HEK293 (cell line): Measurements from ENCODE around the gene KCNMA1.

Source experiments
- CTCF ChIA-PET: fragments of 350-600 bp; formaldehyde crosslinking; extraction: SDS; loops from one replicate; lab custom pipeline; 2021; ENCODE audit warnings: antibody characterized with exemption; lab: Yijun Ruan, JAX
- POLR2A ChIA-PET: fragments of 300-600 bp; formaldehyde crosslinking; extraction: SDS; loops from one replicate; lab custom pipeline; 2020; ENCODE audit warnings: antibody characterized with exemption, inconsistent platforms; lab: Yijun Ruan, JAX
- H3K27ac ChIP-seq: fragments of 200-500 bp; sonication (Bioruptor generic); 2 replicates; pipeline ENCODE4 v1.5.1; 2014; ENCODE audit warnings: low read depth, low read length, control low read depth, inconsistent platforms; ENCODE audit errors: extremely low read depth
- H3K36me3 ChIP-seq, 2 experiments: fragments of 200-500 bp in 1 of 2; sonication (Bioruptor generic) in 1 of 2; 1 replicate in 1 of 2; 2 replicates in 1 of 2; pipeline ENCODE4 v1.5.1; 2014 to 2017; ENCODE audit warnings: inconsistent platforms in 2 of 2, low read length in 2 of 2; ENCODE audit not compliant: control insufficient read depth in 2 of 2, insufficient read depth in 1 of 2
- H3K4me1 ChIP-seq: fragments of 200-500 bp; sonication (Bioruptor generic); 2 replicates; pipeline ENCODE4 v1.5.1; 2014; ENCODE audit warnings: mild to moderate bottlenecking, low read length, inconsistent platforms; ENCODE audit not compliant: control insufficient read depth, insufficient read depth
- H3K4me3 ChIP-seq: 2 replicates; pipeline ENCODE4 v1.5.1; 2011; ENCODE audit warnings: low read depth, mild to moderate bottlenecking, control low read depth, low read length, moderate library complexity
- H3K9me3 ChIP-seq: fragments of 200-500 bp; sonication (Bioruptor generic); 2 replicates; pipeline ENCODE4 v1.5.1; 2014; ENCODE audit warnings: low read depth, low read length, inconsistent platforms; ENCODE audit not compliant: control insufficient read depth, insufficient read depth
- BCL11B ChIP-seq: fragments of 450-650 bp; formaldehyde crosslinking; IDR thresholded peaks from 2 replicates; pipeline ENCODE4 v1.5.1; 2016; ENCODE audit warnings: low read depth, missing biosample characterization, missing genetic modification characterization
- GLI2 ChIP-seq: fragments of 450-650 bp; formaldehyde crosslinking; IDR thresholded peaks from 2 replicates; pipeline ENCODE4; 2017; ENCODE audit warnings: missing biosample characterization, missing genetic modification characterization, low read depth, borderline replicate concordance
- HOXD13 ChIP-seq: sonication (generic); formaldehyde crosslinking; IDR thresholded peaks from 2 replicates; pipeline ENCODE4 v1.8.0; 2022; ENCODE audit warnings: missing genetic modification reagents, borderline replicate concordance
- TCF7L2 ChIP-seq: IDR thresholded peaks from 2 replicates; pipeline ENCODE4 v1.6.1; 2011; ENCODE audit warnings: low read depth, mild to moderate bottlenecking, inconsistent platforms, low read length, moderate library complexity, borderline replicate concordance
- TRIM28 ChIP-seq: IDR thresholded peaks from 2 replicates; pipeline ENCODE4 v1.6.1; 2011; ENCODE audit warnings: low read length, control low read depth, borderline replicate concordance
- YY2 ChIP-seq: fragments of 450-650 bp; formaldehyde crosslinking; IDR thresholded peaks from 2 replicates; pipeline ENCODE4 v1.5.1; 2016; ENCODE audit warnings: missing biosample characterization, missing genetic modification characterization
- ZBTB44 ChIP-seq: fragments of 450-650 bp; IDR thresholded peaks from 2 replicates; pipeline ENCODE4 v1.5.1; 2018; ENCODE audit warnings: missing biosample characterization, mild to moderate bottlenecking, missing genetic modification characterization
- ZBTB7A ChIP-seq: fragments of 450-650 bp; formaldehyde crosslinking; IDR thresholded peaks from 2 replicates; pipeline ENCODE4 v1.5.1; 2016; ENCODE audit warnings: low read depth, missing biosample characterization, missing genetic modification characterization
- ZBTB8A ChIP-seq: fragments of 450-650 bp; formaldehyde crosslinking; IDR thresholded peaks from 2 replicates; pipeline ENCODE4 v1.5.1; 2016; ENCODE audit warnings: missing biosample characterization, missing genetic modification characterization
- ZNF146 ChIP-seq: fragments of 450-650 bp; formaldehyde crosslinking; IDR thresholded peaks from 2 replicates; pipeline ENCODE4 v1.5.1; 2016; ENCODE audit warnings: missing biosample characterization, missing genetic modification characterization
- ZNF169 ChIP-seq: fragments of 450-650 bp; formaldehyde crosslinking; IDR thresholded peaks from 2 replicates; pipeline ENCODE4 v1.5.1; 2016; ENCODE audit warnings: missing biosample characterization, missing genetic modification characterization
- ZNF175 ChIP-seq: fragments of 450-650 bp; formaldehyde crosslinking; IDR thresholded peaks from 2 replicates; pipeline ENCODE4 v1.5.1; 2016; ENCODE audit warnings: missing biosample characterization, missing genetic modification characterization
- ZNF26 ChIP-seq: fragments of 450-650 bp; formaldehyde crosslinking; IDR thresholded peaks from 2 replicates; pipeline ENCODE4 v1.5.1; 2016; ENCODE audit warnings: missing biosample characterization, missing genetic modification characterization
- ZNF292 ChIP-seq: fragments of 450-650 bp; formaldehyde crosslinking; IDR thresholded peaks from 2 replicates; pipeline ENCODE4 v1.5.1; 2016; ENCODE audit warnings: low read depth, missing biosample characterization, missing genetic modification characterization, borderline replicate concordance
- ZNF513 ChIP-seq: fragments of 450-650 bp; IDR thresholded peaks from 2 replicates; pipeline ENCODE4 v1.5.1; 2018; ENCODE audit warnings: missing biosample characterization, missing genetic modification characterization
- ZNF560 ChIP-seq: fragments of 450-650 bp; formaldehyde crosslinking; IDR thresholded peaks from 2 replicates; pipeline ENCODE4 v1.5.1; 2017; ENCODE audit warnings: missing biosample characterization, missing genetic modification characterization, borderline replicate concordance
- ZNF580 ChIP-seq: fragments of 450-650 bp; formaldehyde crosslinking; IDR thresholded peaks from 2 replicates; pipeline ENCODE4 v1.5.1; 2016; ENCODE audit warnings: missing biosample characterization, missing genetic modification characterization
- ZNF585B ChIP-seq: fragments of 450-650 bp; formaldehyde crosslinking; IDR thresholded peaks from 2 replicates; pipeline ENCODE4 v1.5.1; 2016; ENCODE audit warnings: missing biosample characterization, missing genetic modification characterization
- ZNF639 ChIP-seq: fragments of 450-650 bp; formaldehyde crosslinking; IDR thresholded peaks from 2 replicates; pipeline ENCODE4 v1.5.1; 2016; ENCODE audit warnings: missing biosample characterization, missing genetic modification characterization
- ZNF677 ChIP-seq: fragments of 450-650 bp; IDR thresholded peaks from 2 replicates; pipeline ENCODE4 v1.5.0; 2018; ENCODE audit warnings: missing biosample characterization, mild to moderate bottlenecking, missing genetic modification characterization, moderate library complexity
- ZNF692 ChIP-seq: fragments of 450-650 bp; formaldehyde crosslinking; IDR thresholded peaks from 2 replicates; pipeline ENCODE4 v1.5.1; 2016; ENCODE audit warnings: missing biosample characterization, missing genetic modification characterization
- ZNF747 ChIP-seq: fragments of 450-650 bp; formaldehyde crosslinking; IDR thresholded peaks from 2 replicates; pipeline ENCODE4 v1.5.1; 2016; ENCODE audit warnings: missing biosample characterization, missing genetic modification characterization
- ZSCAN23 ChIP-seq: fragments of 450-650 bp; formaldehyde crosslinking; IDR thresholded peaks from 2 replicates; pipeline ENCODE4 v1.5.1; 2016; ENCODE audit warnings: missing biosample characterization, missing genetic modification characterization
- ZSCAN30 ChIP-seq: fragments of 450-650 bp; IDR thresholded peaks from 2 replicates; pipeline ENCODE4 v1.5.1; 2018; ENCODE audit warnings: missing biosample characterization, mild to moderate bottlenecking, missing genetic modification characterization, moderate library complexity

Gene KCNMA1

GRCh38 chr10:77291596-77292505 lies 345.8 kb downstream of the KCNMA1 start (continued):
- no peak for TF ChIP-seq ZNF26 (tag by site-specific recombination)
- no peak for TF ChIP-seq ZSCAN30 (tag by site-specific recombination)
- TF ChIP-seq HOXD13 (CRISPR knock-in tag) = no peak
- 0 out of 2 replicates have a peak, but pooled peaks have one; percentile 29 for TF ChIP-seq ZNF513 (tag by site-specific recombination)
- TF ChIP-seq ZNF585B (tag by site-specific recombination) = no peak
- no peak for TF ChIP-seq ZBTB8A
- TF ChIP-seq TCF7L2 = 0 out of 2 replicates have a peak, but pooled peaks have one; percentile 55

- no peaks in the 10 kb centered on the region for H3K9me3 ChIP-seq
- peaks cover 46% of the 10 kb centered on the region for H3K4me1 ChIP-seq
- CTCF ChIA-PET = interaction anchor here (0.6 to 0.7 kb wide), 3 partner anchors 31 to 1111 kb away, joined by 3 to 5 read pairs (median 3); no protein-coding TSS in a partner anchor
- H3K36me3 ChIP-seq = no peaks in the 10 kb centered on the region
- no peak for TF ChIP-seq BCL11B (tag by site-specific recombination)
- no peak for TF ChIP-seq GLI2 (tag by site-specific recombination)
- no peak for TF ChIP-seq ZNF692
- TF ChIP-seq ZNF677 (tag by site-specific recombination) = no peak
- TF ChIP-seq TRIM28 = no peak
- TF ChIP-seq, all 188 proteins: peak for 0
- H3K27ac ChIP-seq = no peak overlapping the region
- POLR2A ChIA-PET = no interaction called here
- no peak overlapping the region for H3K4me3 ChIP-seq
These were observed 347.0 kb downstream of the KCNMA1 start for GRCh38 chr10:77290528-77291155.

GRCh38 chr10:77289790-77290189 lies 347.8 kb downstream of the KCNMA1 start:
- Histone ChIP-seq H3K4me1 (peaks cover 48% of the 10 kb centered on the region), H3K36me3 (no peaks in the 10 kb centered on the region), H3K4me3 (no peak overlapping the region), H3K27ac (no peak overlapping the region), H3K9me3 (no peaks in the 10 kb centered on the region)
- POLR2A ChIA-PET = no interaction called here
- CTCF ChIA-PET = interaction anchor here (0.6 kb wide), 1 partner anchor 105 kb away, joined by 4 read pairs; no protein-coding TSS in a partner anchor
- no peak for TF ChIP-seq ZSCAN23 (tag by site-specific recombination)
- TF ChIP-seq ZNF169 (tag by site-specific recombination) = no peak
- no peak for TF ChIP-seq ZBTB7A
- no peak for TF ChIP-seq ZNF292 (tag by site-specific recombination)
- TF ChIP-seq ZNF175 = no peak
- no peak for TF ChIP-seq ZNF146 (tag by site-specific recombination)
- TF ChIP-seq ZNF639 (tag by site-specific recombination) = no peak
- no peak for TF ChIP-seq YY2 (tag by site-specific recombination)
- TF ChIP-seq ZNF747 = no peak
- TF ChIP-seq ZNF580 = no peak
- TF ChIP-seq HOXD13 (CRISPR knock-in tag) = no peak
- no peak for TF ChIP-seq ZNF560 (tag by site-specific recombination)
- TF ChIP-seq ZBTB44 (tag by site-specific recombination) = no peak
